HEK293 (cell line): ENCODE data around the gene RHD.
"Not testable (repeated sequence)": the region's sequence is repeated elsewhere in the genome, so short reads cannot be mapped to it uniquely, and the experiment has no call there.

Experiments
- MZF1 ChIP-seq: fragments of 450-650 bp; formaldehyde crosslinking; IDR thresholded peaks from 2 replicates; pipeline ENCODE4 v1.5.1; 2017; ENCODE audit warnings: missing biosample characterization, missing genetic modification characterization, borderline replicate concordance
- TCF7L2 ChIP-seq: IDR thresholded peaks from 2 replicates; pipeline ENCODE4 v1.6.1; 2011; ENCODE audit warnings: low read depth, mild to moderate bottlenecking, inconsistent platforms, low read length, moderate library complexity, borderline replicate concordance
- ZNF138 ChIP-seq: fragments of 450-650 bp; formaldehyde crosslinking; IDR thresholded peaks from 2 replicates; pipeline ENCODE4 v1.5.1; 2016; ENCODE audit warnings: missing biosample characterization, missing genetic modification characterization, borderline replicate concordance
- ZNF140 ChIP-seq: fragments of 450-650 bp; formaldehyde crosslinking; IDR thresholded peaks from 2 replicates; pipeline ENCODE4 v1.5.1; 2016; ENCODE audit warnings: missing biosample characterization, missing genetic modification characterization
- ZNF18 ChIP-seq: fragments of 450-650 bp; formaldehyde crosslinking; IDR thresholded peaks from 2 replicates; pipeline ENCODE4 v1.5.1; 2016; ENCODE audit warnings: missing biosample characterization, missing genetic modification characterization
- ZNF274 ChIP-seq, 2 experiments: fragments of 200-500 bp in 1 of 2; fragments of 450-650 bp in 1 of 2; sonication (Bioruptor generic) in 1 of 2; formaldehyde crosslinking in 1 of 2; IDR thresholded peaks; 2 replicates each; pipeline versions ENCODE4 v1.5.1 to v1.6.1; 2014 to 2016; ENCODE audit warnings: borderline replicate concordance in 1 of 2, inconsistent platforms in 1 of 2, low read length in 1 of 2, missing biosample characterization in 1 of 2, missing genetic modification characterization in 1 of 2
- ZNF335 ChIP-seq: fragments of 450-650 bp; formaldehyde crosslinking; conservative IDR thresholded peaks from 2 replicates; pipeline ENCODE4 v1.5.1; 2016; ENCODE audit warnings: missing biosample characterization, missing genetic modification characterization
- ZNF501 ChIP-seq: fragments of 450-650 bp; formaldehyde crosslinking; IDR thresholded peaks from 2 replicates; pipeline ENCODE4 v1.5.1; 2016; ENCODE audit warnings: missing biosample characterization, missing genetic modification characterization
- ZNF792 ChIP-seq: fragments of 450-650 bp; formaldehyde crosslinking; IDR thresholded peaks from 2 replicates; pipeline ENCODE4 v1.5.1; 2016; ENCODE audit warnings: missing biosample characterization, missing genetic modification characterization
- TF ChIP-seq, protein P1 (sequence below): fragments of 450-650 bp; formaldehyde crosslinking; IDR thresholded peaks from 2 replicates; pipeline ENCODE4 v1.5.1; 2017; ENCODE audit warnings: missing biosample characterization, missing genetic modification characterization
- TF ChIP-seq, protein P2 (sequence below): fragments of 450-650 bp; formaldehyde crosslinking; IDR thresholded peaks from 2 replicates; pipeline ENCODE4 v1.5.1; 2016; ENCODE audit warnings: missing biosample characterization, missing genetic modification characterization
- TF ChIP-seq, protein P3 (sequence below): fragments of 450-650 bp; formaldehyde crosslinking; IDR thresholded peaks from 2 replicates; pipeline ENCODE4 v1.5.1; 2017; ENCODE audit warnings: missing biosample characterization, missing genetic modification characterization

- TF ChIP-seq ZNF140 (tag by site-specific recombination); ZNF335 (tag by site-specific recombination); TCF7L2; ZNF138 (tag by site-specific recombination); ZNF18 (tag by site-specific recombination); ZNF792 (tag by site-specific recombination); ZNF274 (IDR thresholded peaks at IDR 0.05; ENCODE audit: low read length); ZNF274 (tag by site-specific recombination; IDR thresholded peaks at IDR 0.05; ENCODE audit: borderline replicate concordance); MZF1 (tag by site-specific recombination); ZNF501 (tag by site-specific recombination): not testable (repeated sequence)
- TF ChIP-seq, protein P1, sequence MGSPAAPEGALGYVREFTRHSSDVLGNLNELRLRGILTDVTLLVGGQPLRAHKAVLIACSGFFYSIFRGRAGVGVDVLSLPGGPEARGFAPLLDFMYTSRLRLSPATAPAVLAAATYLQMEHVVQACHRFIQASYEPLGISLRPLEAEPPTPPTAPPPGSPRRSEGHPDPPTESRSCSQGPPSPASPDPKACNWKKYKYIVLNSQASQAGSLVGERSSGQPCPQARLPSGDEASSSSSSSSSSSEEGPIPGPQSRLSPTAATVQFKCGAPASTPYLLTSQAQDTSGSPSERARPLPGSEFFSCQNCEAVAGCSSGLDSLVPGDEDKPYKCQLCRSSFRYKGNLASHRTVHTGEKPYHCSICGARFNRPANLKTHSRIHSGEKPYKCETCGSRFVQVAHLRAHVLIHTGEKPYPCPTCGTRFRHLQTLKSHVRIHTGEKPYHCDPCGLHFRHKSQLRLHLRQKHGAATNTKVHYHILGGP (tag by site-specific recombination) = not testable (repeated sequence)
- TF ChIP-seq, protein P2, sequence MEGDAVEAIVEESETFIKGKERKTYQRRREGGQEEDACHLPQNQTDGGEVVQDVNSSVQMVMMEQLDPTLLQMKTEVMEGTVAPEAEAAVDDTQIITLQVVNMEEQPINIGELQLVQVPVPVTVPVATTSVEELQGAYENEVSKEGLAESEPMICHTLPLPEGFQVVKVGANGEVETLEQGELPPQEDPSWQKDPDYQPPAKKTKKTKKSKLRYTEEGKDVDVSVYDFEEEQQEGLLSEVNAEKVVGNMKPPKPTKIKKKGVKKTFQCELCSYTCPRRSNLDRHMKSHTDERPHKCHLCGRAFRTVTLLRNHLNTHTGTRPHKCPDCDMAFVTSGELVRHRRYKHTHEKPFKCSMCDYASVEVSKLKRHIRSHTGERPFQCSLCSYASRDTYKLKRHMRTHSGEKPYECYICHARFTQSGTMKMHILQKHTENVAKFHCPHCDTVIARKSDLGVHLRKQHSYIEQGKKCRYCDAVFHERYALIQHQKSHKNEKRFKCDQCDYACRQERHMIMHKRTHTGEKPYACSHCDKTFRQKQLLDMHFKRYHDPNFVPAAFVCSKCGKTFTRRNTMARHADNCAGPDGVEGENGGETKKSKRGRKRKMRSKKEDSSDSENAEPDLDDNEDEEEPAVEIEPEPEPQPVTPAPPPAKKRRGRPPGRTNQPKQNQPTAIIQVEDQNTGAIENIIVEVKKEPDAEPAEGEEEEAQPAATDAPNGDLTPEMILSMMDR (tag by site-specific recombination) = not testable (repeated sequence)
- TF ChIP-seq, protein P3, sequence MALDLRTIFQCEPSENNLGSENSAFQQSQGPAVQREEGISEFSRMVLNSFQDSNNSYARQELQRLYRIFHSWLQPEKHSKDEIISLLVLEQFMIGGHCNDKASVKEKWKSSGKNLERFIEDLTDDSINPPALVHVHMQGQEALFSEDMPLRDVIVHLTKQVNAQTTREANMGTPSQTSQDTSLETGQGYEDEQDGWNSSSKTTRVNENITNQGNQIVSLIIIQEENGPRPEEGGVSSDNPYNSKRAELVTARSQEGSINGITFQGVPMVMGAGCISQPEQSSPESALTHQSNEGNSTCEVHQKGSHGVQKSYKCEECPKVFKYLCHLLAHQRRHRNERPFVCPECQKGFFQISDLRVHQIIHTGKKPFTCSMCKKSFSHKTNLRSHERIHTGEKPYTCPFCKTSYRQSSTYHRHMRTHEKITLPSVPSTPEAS (tag by site-specific recombination) = not testable (repeated sequence)
Measured at GRCh38 chr1:25266554-25267287, 5.6 kb upstream of the RHD start.
